Vagina (tissue), 2 donors: ENCODE measurements around the gene HCK. TPM values are rescaled to one million over a fixed set of nuclear protein-coding genes. Genes with fewer than 3 reads are reported as not detected.
"Not testable (repeated sequence)": the region's sequence is repeated elsewhere in the genome, so short reads cannot be mapped to it uniquely, and the experiment has no call there.

ENCODE experiments used
- DNase-seq, 2 donors: peaks; one replicate each; pipeline ENCODE4 v3.0.0-alpha.2; 2017; ENCODE audit errors: extremely low spot score in 2 of 2
- H3K27ac ChIP-seq: fragments of 200-600 bp; sonication (generic); one replicate; pipeline ENCODE4 v1.5.1; 2019
- H3K27me3 ChIP-seq: fragments of 200-600 bp; sonication (generic); one replicate; pipeline ENCODE4 v1.5.1; 2019
- H3K36me3 ChIP-seq, 2 donors: fragments of 200-600 bp; sonication (generic); one replicate each; pipeline ENCODE4 v1.5.1; 2017 to 2019
- H3K4me1 ChIP-seq: fragments of 200-600 bp; sonication (generic); one replicate; pipeline ENCODE4 v1.5.1; 2019
- H3K4me3 ChIP-seq, 2 donors: fragments of 200-600 bp; sonication (generic); 1 replicate in 1 of 2; 2 replicates in 1 of 2; pipeline ENCODE4 v1.5.1; 2016 to 2019
- H3K9me3 ChIP-seq: fragments of 200-600 bp; sonication (generic); one replicate; pipeline ENCODE4 v1.5.1; 2019
- CTCF ChIP-seq, 3 experiments: fragments of 450-650 bp in 2 of 3; fragments of 200-600 bp in 1 of 3; sonication (generic) in 1 of 3; IDR thresholded peaks; one replicate each; pipeline ENCODE4 v1.5.1; 2017 to 2019; ENCODE audit warnings: antibody characterized with exemption in 3 of 3, mild to moderate bottlenecking in 2 of 3, moderate library complexity in 2 of 3
- POLR2A ChIP-seq, 2 donors: fragments of 450-650 bp; IDR thresholded peaks; one replicate each; pipeline ENCODE4 v1.6.1; 2017; ENCODE audit warnings: antibody characterized with exemption in 2 of 2, mild to moderate bottlenecking in 2 of 2, moderate library complexity in 2 of 2
- POLR2AphosphoS5 ChIP-seq, 2 donors: sonication (generic); formaldehyde crosslinking; IDR thresholded peaks; one replicate each; pipeline ENCODE4 v1.9.0; 2017; ENCODE audit warnings: antibody characterized with exemption in 2 of 2, mild to moderate bottlenecking in 2 of 2, low read depth in 1 of 2; ENCODE audit not compliant: insufficient read depth in 1 of 2
- intact Hi-C: fragments of 100-400 bp; cut with DNase I; formaldehyde crosslinking; loops from one replicate; pipeline ENCODE4 v1.15.1; 2023
- total RNA-seq: library from RNA; depleted of rRNA; stranded (reverse); fragments of >200 nt; gene quantifications from one replicate; pipeline ENCODE4 v1.2.3, GENCODE V29; 2016

HCK gene
- total RNA-seq, 1 donor from 2014 or later: 10.1 TPM

- H3K9me3 ChIP-seq: no peaks in the 10 kb centered on the region
- H3K27ac ChIP-seq: no peak overlapping the region
- H3K27me3 ChIP-seq: peaks cover 4% of the 10 kb centered on the region
- peaks cover 7% of the 10 kb centered on the region for H3K4me1 ChIP-seq
- H3K36me3 ChIP-seq: no peaks in the 10 kb centered on the region
- H3K4me3 ChIP-seq: no peak overlapping the region
- intact Hi-C loops: loop anchor here (10.0 kb wide), 2 partner anchors 179 to 209 kb away; no protein-coding TSS in a partner anchor
- TF ChIP-seq POLR2A (IDR thresholded peaks at IDR 0.05): no peak
- no peak for TF ChIP-seq POLR2AphosphoS5 (IDR thresholded peaks at IDR 0.05; ENCODE audit: insufficient read depth in 1 of 2, low read depth in 1 of 2)
- no peak for DNase-seq
These were observed 18.7 kb upstream of the HCK start for GRCh38 chr20:32033316-32033715.

GRCh38 chr20:32033721-32034120 is 18.3 kb upstream of the HCK start:
- H3K36me3 ChIP-seq, DNase-seq, H3K9me3 ChIP-seq, H3K27me3 ChIP-seq, H3K4me1 ChIP-seq, H3K4me3 ChIP-seq, H3K27ac ChIP-seq: not testable (repeated sequence)
- intact Hi-C loops: loop anchor here (10.0 kb wide), 2 partner anchors 179 to 209 kb away; no protein-coding TSS in a partner anchor

GRCh38 chr20:32034581-32035425 is 17.2 kb upstream of the HCK start:
- TF ChIP-seq POLR2AphosphoS5 (IDR thresholded peaks at IDR 0.05; ENCODE audit: insufficient read depth in 1 of 2, low read depth in 1 of 2) (no peak), POLR2A (IDR thresholded peaks at IDR 0.05) (no peak), CTCF (IDR thresholded peaks at IDR 0.05) (no peak)
- Histone ChIP-seq H3K27ac (no peak overlapping the region), H3K4me1 (peaks cover 7% of the 10 kb centered on the region), H3K36me3 (no peaks in the 10 kb centered on the region), H3K9me3 (no peaks in the 10 kb centered on the region), H3K27me3 (peaks cover 4% of the 10 kb centered on the region), H3K4me3 (no peak overlapping the region)
- DNase-seq: no peak
- intact Hi-C loops: loop anchor here (10.0 kb wide), 2 partner anchors 180 to 210 kb away; no protein-coding TSS in a partner anchor

GRCh38 chr20:32035426-32035779 is 16.6 kb upstream of the HCK start:
- no peaks in the 10 kb centered on the region for H3K36me3 ChIP-seq
- intact Hi-C loops: loop anchor here (10.0 kb wide), 2 partner anchors 181 to 211 kb away; no protein-coding TSS in a partner anchor
- H3K9me3 ChIP-seq: no peaks in the 10 kb centered on the region
- no peak overlapping the region for H3K27ac ChIP-seq
- no peak for TF ChIP-seq POLR2A (IDR thresholded peaks at IDR 0.05)
- no peak for TF ChIP-seq POLR2AphosphoS5 (IDR thresholded peaks at IDR 0.05; ENCODE audit: insufficient read depth in 1 of 2, low read depth in 1 of 2)
- TF ChIP-seq CTCF (IDR thresholded peaks at IDR 0.05): no peak
- peaks cover 7% of the 10 kb centered on the region for H3K4me1 ChIP-seq
- H3K4me3 ChIP-seq: no peak overlapping the region
- H3K27me3 ChIP-seq: peaks cover 4% of the 10 kb centered on the region
- no peak for DNase-seq

- no peak for DNase-seq
- no peak overlapping the region for H3K27ac ChIP-seq
- H3K4me3 ChIP-seq: no peak overlapping the region
- no peak for TF ChIP-seq POLR2A (IDR thresholded peaks at IDR 0.05)
- no peak for TF ChIP-seq POLR2AphosphoS5 (IDR thresholded peaks at IDR 0.05; ENCODE audit: insufficient read depth in 1 of 2, low read depth in 1 of 2)
- TF ChIP-seq CTCF (IDR thresholded peaks at IDR 0.05): no peak
- no peaks in the 10 kb centered on the region for H3K9me3 ChIP-seq
- H3K36me3 ChIP-seq: no peaks in the 10 kb centered on the region
- peaks cover under 1% of the 10 kb centered on the region for H3K27me3 ChIP-seq
- peaks cover 2% of the 10 kb centered on the region for H3K4me1 ChIP-seq
- intact Hi-C loops: loop anchor here (10.0 kb wide), 2 partner anchors 181 to 211 kb away; no protein-coding TSS in a partner anchor
These were observed 15.8 kb upstream of the HCK start for GRCh38 chr20:32036252-32036651.
